T-helper 2 cell treated with Interferon-gamma antibody and Interleukin-4, amounts not matched to agents 5 μg/mL and 100 μg/mL, for 36 hours (primary cell): Measurements from ENCODE around the gene NAPB.
A peak's percentile ranks its signal among the peaks of the same experiment; 100 is the strongest.

Source experiments
- DNase-seq: peaks from one replicate; pipeline ENCODE4 v3.0.0; 2021; ENCODE audit warnings: low spot score
- H3K27ac Mint-ChIP-seq: one replicate; pipeline ENCODE4 v1.8.0; 2021; ENCODE audit warnings: mild to moderate bottlenecking, mixed read lengths
- H3K27me3 Mint-ChIP-seq: one replicate; pipeline ENCODE4 v1.8.0; 2021; ENCODE audit warnings: low read depth, mixed read lengths
- H3K36me3 Mint-ChIP-seq: one replicate; pipeline ENCODE4 v1.8.0; 2021; ENCODE audit warnings: low read depth, mixed read lengths
- H3K4me1 Mint-ChIP-seq: one replicate; pipeline ENCODE4 v1.8.0; 2021; ENCODE audit warnings: low read depth, mixed read lengths
- H3K4me3 Mint-ChIP-seq: one replicate; pipeline ENCODE4 v1.8.0; 2022; ENCODE audit warnings: mild to moderate bottlenecking, moderate library complexity, mixed read lengths
- H3K9me3 Mint-ChIP-seq: one replicate; pipeline ENCODE4 v1.8.0; 2021; ENCODE audit warnings: mixed read lengths

Gene NAPB

DNA sequence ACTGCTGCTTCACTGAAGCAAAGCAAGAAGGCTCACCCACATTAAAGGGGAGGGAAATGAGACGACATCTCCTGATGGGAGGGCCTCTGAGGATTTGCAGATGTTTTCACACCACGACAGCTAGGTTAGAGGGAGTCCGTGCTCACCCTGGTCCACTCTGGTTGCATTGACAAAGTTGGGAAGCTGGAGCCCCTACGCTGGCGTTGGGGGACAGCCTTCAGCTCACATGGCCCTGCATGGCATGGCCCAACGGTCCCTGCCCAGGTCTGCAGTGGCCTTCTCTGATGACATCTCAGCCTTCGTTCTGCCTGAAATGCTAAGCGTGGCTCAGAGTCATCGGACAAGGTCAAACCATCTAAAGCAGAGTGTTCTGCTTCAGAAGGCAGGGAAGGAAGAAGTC is 3.8 kb upstream of the NAPB start:
- Mint-ChIP-seq H3K27ac (no peak overlapping the region), H3K36me3 (no peaks in the 10 kb centered on the region), H3K9me3 (no peaks in the 10 kb centered on the region), H3K4me3 (no peak overlapping the region), H3K4me1 (peaks cover 16% of the 10 kb centered on the region), H3K27me3 (peaks cover 8% of the 10 kb centered on the region)
- no peak for DNase-seq

DNA sequence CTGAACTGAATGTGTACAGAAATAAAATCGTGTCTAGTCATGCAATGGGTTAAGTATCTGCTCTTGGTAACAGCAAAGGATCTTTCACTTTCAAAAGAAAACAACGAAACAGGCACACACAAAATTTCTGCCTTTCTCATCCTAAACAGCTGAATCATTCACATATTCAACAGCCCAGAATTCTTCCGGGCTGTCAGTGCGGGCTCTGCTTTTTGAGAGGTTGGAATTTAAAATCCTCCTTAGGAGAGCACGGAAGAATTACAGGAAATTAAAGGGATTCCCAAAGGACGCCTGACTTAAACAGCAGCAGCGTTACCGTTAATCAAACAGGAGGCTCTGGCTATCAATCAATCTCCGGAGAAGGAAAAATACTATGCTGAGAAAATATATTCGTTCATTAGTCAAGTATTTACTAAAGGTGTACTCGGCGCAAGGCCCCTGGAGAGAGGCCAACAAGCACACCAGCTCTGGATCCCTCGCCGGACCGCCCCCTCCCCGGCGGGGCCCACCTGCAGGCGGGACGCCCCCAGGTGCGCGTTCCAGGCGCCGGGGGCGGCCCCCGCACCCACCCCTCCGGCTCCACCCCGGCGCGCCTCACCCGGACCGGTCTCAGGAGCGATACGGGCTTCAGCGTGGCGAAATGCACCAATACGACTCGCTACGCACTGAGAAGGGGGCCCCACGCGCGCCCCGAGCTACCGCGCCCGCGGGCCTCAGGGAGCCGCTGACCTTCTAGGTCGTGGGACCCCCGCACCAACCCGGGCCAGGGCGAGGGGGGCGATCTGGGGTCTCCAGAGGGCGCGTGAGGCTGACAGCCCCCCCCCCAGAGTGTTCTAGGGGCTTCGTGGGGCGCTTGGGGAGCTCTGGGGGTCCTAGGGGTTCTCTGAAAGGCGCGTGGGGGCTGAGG is 1.0 kb downstream of the NAPB start:
- peak; percentile 41 for DNase-seq

DNA sequence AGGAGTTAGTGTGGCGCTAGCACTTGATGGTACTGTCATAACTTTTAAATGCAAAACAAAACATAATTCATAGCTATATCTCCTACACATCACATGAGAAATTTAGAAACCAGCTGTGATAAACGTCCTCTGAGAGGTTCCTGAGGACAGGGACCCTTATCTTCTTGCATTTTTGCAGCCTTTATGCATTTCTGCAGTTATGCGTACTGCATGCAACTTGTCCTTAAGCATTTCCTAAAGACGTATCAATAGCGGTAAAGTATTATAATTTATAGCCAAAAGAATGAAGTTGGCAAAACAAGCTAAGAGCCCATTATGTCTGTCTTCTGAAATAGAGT is 1.7 kb downstream of the NAPB start:
- Mint-ChIP-seq H3K27me3 (peaks cover 2% of the 10 kb centered on the region), H3K36me3 (peaks cover 6% of the 10 kb centered on the region), H3K4me3 (peak overlapping the region; percentile 97), H3K9me3 (no peaks in the 10 kb centered on the region), H3K27ac (peak overlapping the region; percentile 90), H3K4me1 (peaks cover 42% of the 10 kb centered on the region)
- no peak for DNase-seq

More for the DNA sequence above, 1.0 kb downstream of the NAPB start:
- Mint-ChIP-seq H3K9me3 (no peaks in the 10 kb centered on the region), H3K4me3 (peak overlapping the region; percentile 97), H3K27ac (peak overlapping the region; percentile 90), H3K27me3 (peaks cover 8% of the 10 kb centered on the region), H3K36me3 (peaks cover 6% of the 10 kb centered on the region), H3K4me1 (peaks cover 43% of the 10 kb centered on the region)

DNA sequence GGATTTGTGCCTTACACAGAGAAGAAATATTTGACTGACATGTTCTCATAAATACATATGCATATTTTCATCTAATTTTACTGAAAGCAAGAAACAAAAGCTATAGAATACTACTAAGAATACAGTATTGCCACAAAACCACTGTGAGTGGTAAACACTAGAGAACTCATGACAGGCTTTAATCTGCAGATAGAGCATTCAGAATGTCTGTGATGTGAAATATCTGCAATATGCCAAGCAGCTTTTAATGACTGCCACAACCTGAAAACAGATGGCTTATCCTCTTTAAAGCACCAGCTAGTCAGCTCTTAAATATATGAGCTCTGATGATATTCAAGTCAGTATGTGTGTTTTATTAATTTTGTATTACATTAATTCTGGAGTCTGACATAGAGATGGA is 3.4 kb downstream of the NAPB start:
- H3K4me3 Mint-ChIP-seq: peak overlapping the region; percentile 36
- no peaks in the 10 kb centered on the region for H3K9me3 Mint-ChIP-seq
- peak overlapping the region; percentile 12 for H3K27ac Mint-ChIP-seq
- no peak for DNase-seq
- H3K4me1 Mint-ChIP-seq: peaks cover 38% of the 10 kb centered on the region
- H3K27me3 Mint-ChIP-seq: no peaks in the 10 kb centered on the region
- peaks cover 6% of the 10 kb centered on the region for H3K36me3 Mint-ChIP-seq

- Mint-ChIP-seq H3K9me3 (no peaks in the 10 kb centered on the region), H3K36me3 (peaks cover 10% of the 10 kb centered on the region), H3K4me3 (no peak overlapping the region), H3K27me3 (no peaks in the 10 kb centered on the region), H3K27ac (no peak overlapping the region), H3K4me1 (peaks cover 30% of the 10 kb centered on the region)
- no peak for DNase-seq
Measured at GRCh38 chr20:23415959-23416583, 5.2 kb downstream of the NAPB start.

DNA sequence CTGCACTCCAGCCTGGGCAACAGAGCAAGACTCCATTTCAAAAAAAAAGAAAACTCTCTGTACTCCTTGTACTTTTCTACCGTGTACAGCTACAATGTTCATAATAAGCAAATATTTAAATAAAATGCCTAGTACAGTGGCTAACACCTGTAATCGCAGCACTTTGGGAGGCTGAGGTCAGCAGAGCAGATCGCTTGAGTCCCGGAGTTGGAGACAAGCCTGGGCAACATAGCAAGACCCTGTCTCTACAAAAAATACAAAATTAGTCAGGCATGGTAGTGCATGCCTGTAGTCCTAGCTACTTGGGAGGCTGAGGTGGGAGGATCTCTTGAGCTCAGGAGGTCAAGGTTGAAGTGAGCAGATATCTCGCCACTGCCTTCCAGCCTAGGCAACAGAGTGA is 5.7 kb downstream of the NAPB start:
- peaks cover 32% of the 10 kb centered on the region for H3K4me1 Mint-ChIP-seq

GRCh38 chr20:23414526-23415188 is 6.6 kb downstream of the NAPB start:
- Mint-ChIP-seq H3K4me3 (no peak overlapping the region), H3K9me3 (no peaks in the 10 kb centered on the region), H3K36me3 (peaks cover 9% of the 10 kb centered on the region), H3K4me1 (peaks cover 29% of the 10 kb centered on the region), H3K27ac (no peak overlapping the region), H3K27me3 (no peaks in the 10 kb centered on the region)
- DNase-seq: no peak

More for the DNA sequence above, 5.7 kb downstream of the NAPB start:
- H3K4me3 Mint-ChIP-seq: no peak overlapping the region
- H3K27ac Mint-ChIP-seq: no peak overlapping the region
- DNase-seq: no peak
- H3K9me3 Mint-ChIP-seq: no peaks in the 10 kb centered on the region
- no peaks in the 10 kb centered on the region for H3K27me3 Mint-ChIP-seq
- H3K36me3 Mint-ChIP-seq: peaks cover 12% of the 10 kb centered on the region

DNA sequence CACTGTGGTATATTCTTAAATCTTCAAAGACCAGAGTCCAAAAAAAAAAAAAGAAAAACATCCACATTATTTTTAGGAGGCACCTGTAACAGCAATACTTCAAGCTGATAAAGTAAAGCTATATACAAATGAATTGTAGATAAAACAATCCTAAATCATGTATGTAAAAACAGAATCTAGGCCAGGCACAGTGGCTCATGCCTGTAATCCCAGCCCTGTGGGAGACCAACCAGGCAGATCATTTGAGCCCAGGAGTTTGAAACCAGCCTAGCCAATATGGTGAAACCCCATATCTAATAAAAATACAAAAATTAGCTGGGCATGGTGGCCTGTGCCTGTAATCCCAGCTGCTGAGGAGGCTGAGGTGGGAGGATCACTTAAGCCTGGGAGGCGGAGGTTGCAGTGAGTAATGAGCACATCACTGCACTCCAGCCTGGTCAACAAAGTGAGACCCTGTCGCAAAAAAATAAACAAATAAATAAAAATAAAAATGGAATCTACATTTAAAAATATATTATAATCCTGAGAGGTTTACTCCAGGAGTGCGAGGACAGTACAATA is 7.3 kb downstream of the NAPB start:
- Mint-ChIP-seq H3K9me3 (no peaks in the 10 kb centered on the region), H3K27ac (no peak overlapping the region), H3K4me3 (no peak overlapping the region), H3K27me3 (no peaks in the 10 kb centered on the region), H3K4me1 (peaks cover 23% of the 10 kb centered on the region), H3K36me3 (peaks cover 9% of the 10 kb centered on the region)
- no peak for DNase-seq

DNA sequence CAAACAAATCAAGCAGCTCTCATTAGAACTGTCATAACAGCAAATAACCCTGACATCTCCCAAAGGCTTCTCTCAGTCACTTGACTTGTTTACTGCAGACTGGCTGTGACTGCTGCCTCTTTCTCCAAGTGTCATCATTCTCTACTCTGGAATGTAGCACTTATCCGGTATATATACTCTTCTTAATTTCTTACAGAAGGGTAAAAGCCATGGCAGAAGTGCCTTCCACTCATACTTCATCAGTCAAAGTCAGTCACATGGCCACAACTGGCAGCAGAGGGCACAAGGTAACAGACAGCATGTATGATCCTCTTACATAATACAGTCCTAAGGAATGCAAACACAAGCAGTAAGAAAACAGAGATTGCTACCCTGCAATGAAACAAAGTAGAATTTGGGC is 9.3 kb downstream of the NAPB start:
- Mint-ChIP-seq H3K27me3 (no peaks in the 10 kb centered on the region), H3K36me3 (peaks cover 9% of the 10 kb centered on the region), H3K9me3 (no peaks in the 10 kb centered on the region), H3K4me3 (no peak overlapping the region), H3K4me1 (peaks cover 24% of the 10 kb centered on the region), H3K27ac (no peak overlapping the region)
- DNase-seq: no peak

DNA sequence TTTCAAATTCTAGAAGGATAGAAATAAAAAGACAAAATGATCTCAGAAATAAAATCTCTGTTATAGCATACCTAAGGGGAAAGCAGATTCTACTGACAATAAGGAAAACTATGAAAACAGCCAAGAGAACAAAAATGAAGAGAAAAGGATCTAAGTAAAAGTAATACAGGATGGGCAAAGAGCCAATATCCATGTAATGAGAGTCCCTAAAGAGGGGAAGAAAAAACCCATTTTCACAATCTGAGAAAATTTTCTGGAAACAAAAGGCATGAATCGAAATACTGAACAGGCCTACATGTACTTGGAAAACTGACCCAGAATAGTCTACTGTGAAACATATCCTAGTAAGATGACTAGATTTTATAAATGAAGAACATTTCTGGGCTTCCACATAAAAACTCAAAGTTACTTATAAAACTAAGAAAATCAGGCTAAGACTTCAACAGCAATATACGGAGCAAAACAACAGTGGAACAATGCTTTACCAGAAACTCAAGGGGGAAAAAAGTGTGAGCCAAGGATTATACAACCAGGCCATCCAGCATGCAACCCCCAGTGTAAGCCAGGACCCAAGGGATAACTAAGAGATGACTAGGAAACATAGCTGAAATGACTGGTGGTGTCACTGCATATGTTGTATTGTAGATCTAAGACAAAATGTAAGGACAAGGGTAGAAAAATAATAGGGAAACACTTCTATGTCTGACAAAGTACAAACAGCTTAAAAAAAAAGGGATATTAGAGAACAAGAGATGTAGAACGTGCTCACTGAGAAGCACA is 10.2 kb downstream of the NAPB start:
- Mint-ChIP-seq H3K27me3 (no peaks in the 10 kb centered on the region), H3K36me3 (peaks cover 9% of the 10 kb centered on the region), H3K9me3 (no peaks in the 10 kb centered on the region), H3K27ac (no peak overlapping the region), H3K4me3 (no peak overlapping the region), H3K4me1 (peaks cover 24% of the 10 kb centered on the region)
- no peak for DNase-seq

DNA sequence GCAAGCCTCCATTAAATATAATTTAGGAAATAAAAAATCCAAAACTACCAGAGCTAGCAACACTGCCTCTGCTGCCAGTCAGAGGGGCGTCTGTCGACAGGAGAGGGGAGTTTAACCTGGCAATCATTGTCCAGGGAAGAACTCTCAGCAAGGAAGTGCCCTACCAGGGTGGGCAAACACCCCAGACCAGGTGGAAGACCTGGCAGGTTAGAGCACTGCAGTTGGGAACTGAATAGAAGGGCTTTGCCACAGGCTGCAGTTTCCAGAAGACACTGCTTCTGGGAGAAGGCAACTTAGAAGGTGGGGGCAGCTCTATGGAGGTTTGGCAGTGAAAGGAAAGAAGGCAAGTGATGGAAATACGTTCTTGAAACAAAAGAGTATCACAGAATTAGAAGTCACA is 11.5 kb downstream of the NAPB start:
- Mint-ChIP-seq H3K36me3 (peaks cover 6% of the 10 kb centered on the region), H3K9me3 (no peaks in the 10 kb centered on the region), H3K27me3 (no peaks in the 10 kb centered on the region), H3K4me1 (peaks cover 21% of the 10 kb centered on the region), H3K27ac (no peak overlapping the region), H3K4me3 (no peak overlapping the region)
- DNase-seq: no peak

- peaks cover 6% of the 10 kb centered on the region for H3K36me3 Mint-ChIP-seq
- peaks cover 23% of the 10 kb centered on the region for H3K4me1 Mint-ChIP-seq
- no peak for DNase-seq
- H3K4me3 Mint-ChIP-seq: no peak overlapping the region
- no peaks in the 10 kb centered on the region for H3K9me3 Mint-ChIP-seq
- no peak overlapping the region for H3K27ac Mint-ChIP-seq
- no peaks in the 10 kb centered on the region for H3K27me3 Mint-ChIP-seq
Measured at GRCh38 chr20:23408957-23409356, 12.3 kb downstream of the NAPB start.

DNA sequence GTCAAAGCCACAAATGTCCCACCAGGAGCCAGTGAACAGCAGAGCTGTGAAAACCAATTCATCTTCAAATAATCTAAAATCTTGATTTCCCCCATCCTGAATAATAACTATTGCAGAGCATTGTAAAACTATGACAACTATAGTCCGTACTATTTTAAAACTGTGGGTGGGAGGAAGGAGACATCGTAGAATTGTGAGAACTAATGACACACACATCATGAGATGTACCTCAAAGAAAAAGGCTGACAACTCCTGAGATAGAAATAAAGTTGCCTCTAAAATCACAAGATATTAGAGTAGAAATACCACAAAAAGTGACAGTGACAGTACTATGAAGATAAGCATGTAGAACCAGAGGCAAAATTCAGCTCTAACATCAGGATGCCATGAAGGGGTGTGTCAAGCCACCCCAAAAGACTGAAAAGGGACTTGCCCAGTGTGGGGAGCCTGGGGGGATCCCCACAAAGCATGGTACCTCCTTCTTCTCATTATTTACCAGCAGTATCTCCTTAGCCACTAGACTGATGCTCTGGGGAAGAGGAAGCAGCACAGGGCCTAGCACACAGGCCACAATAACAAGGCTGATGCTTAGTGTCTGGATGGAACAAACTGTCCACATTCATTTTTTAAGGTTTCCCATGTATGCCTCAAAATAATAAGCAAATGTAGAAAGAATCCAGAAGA is 13.4 kb downstream of the NAPB start:
- Mint-ChIP-seq H3K4me1 (peaks cover 21% of the 10 kb centered on the region), H3K9me3 (no peaks in the 10 kb centered on the region), H3K27ac (peak overlapping the region; percentile 27), H3K4me3 (peak overlapping the region; percentile 33), H3K36me3 (peaks cover 6% of the 10 kb centered on the region), H3K27me3 (no peaks in the 10 kb centered on the region)
- DNase-seq: peak; percentile 51
